Tracheal epithelial cell (primary cell): Measurements from ENCODE around the gene MAML1. TPM values are rescaled to one million over a fixed set of nuclear protein-coding genes. Genes with fewer than 3 reads are reported as not detected.

Source experiments
- total RNA-seq: library from RNA; depleted of rRNA; stranded (reverse); fragments of >200 nt; gene quantifications from 2 replicates; pipeline ENCODE4 v1.2.1, GENCODE V29; 2014

The MAML1 gene
- 4.8 and 6.2 TPM in 2 replicates for total RNA-seq

GRCh38 chr5:179732412-179732917 lies at the start of gene MAML1:
Gene MAML1 (plus strand): TSS chr5:179732822. CDS start chr5:179733113, 291 bp downstream.

GRCh38 chr5:179698935-179699615 lies 33.5 kb upstream of the MAML1 start, which contains the start of gene CANX:
Gene CANX (plus strand): TSS chr5:179698967. CDS start chr5:179705682, 6,715 bp downstream.

GRCh38 chr5:179793468-179794139 lies 61.0 kb downstream of the MAML1 start, which contains the start of gene LTC4S:
Gene LTC4S (plus strand): TSS chr5:179793986. CDS start chr5:179794081, 95 bp downstream.

GRCh38 chr5:179806250-179807048 lies 73.8 kb downstream of the MAML1 start, which contains the start of gene MGAT4B:
Gene MGAT4B (minus strand): TSS chr5:179806866. CDS start chr5:179806583, 283 bp downstream.

GRCh38 chr5:179820483-179821297 lies 88.1 kb downstream of the MAML1 start, which contains the start of gene SQSTM1:
Gene SQSTM1 (plus strand): TSS chr5:179820905. CDS start chr5:179820937, 32 bp downstream.

Other genes with a start within 250 kb of the MAML1 start
- 37.5 and 41.9 TPM in 2 replicates for gene RUFY1, start 182.3 kb upstream of the MAML1 start, total RNA-seq
- 268 and 297 TPM in 2 replicates for gene HNRNPH1, start 109.2 kb upstream of the MAML1 start, total RNA-seq
- not detected in 2 replicates for gene CBY3, start 51.8 kb upstream of the MAML1 start, total RNA-seq
- gene CANX, start 33.9 kb upstream of the MAML1 start, total RNA-seq: 635 and 679 TPM in 2 replicates
- gene LTC4S, start 61.2 kb downstream of the MAML1 start, total RNA-seq: 1.1 TPM in 1 of 2 replicates, not detected in the other
- 217 and 225 TPM in 2 replicates for gene MGAT4B, start 74.0 kb downstream of the MAML1 start, total RNA-seq
- gene SQSTM1, start 88.1 kb downstream of the MAML1 start, total RNA-seq: 645 and 760 TPM in 2 replicates
- gene MRNIP, start 126.0 kb downstream of the MAML1 start, total RNA-seq: 9.4 and 10.6 TPM in 2 replicates
- 41.3 and 65.5 TPM in 2 replicates for gene TBC1D9B, start 175.1 kb downstream of the MAML1 start, total RNA-seq